HG03135 (cell line): Measurements from ENCODE around the gene CAPN15.

ENCODE experiments used
- ATAC-seq: cut with Tn5 transposase; IDR thresholded peaks from one replicate; pipeline ENCODE4 v1.9.1; 2021; ENCODE audit warnings: mild to moderate bottlenecking, moderate library complexity; ENCODE audit not compliant: unreplicated experiment

CAPN15 gene

GRCh38 chr16:575354-576196 is 48.1 kb downstream of the CAPN15 start:
- ATAC-seq = no peak

DNA sequence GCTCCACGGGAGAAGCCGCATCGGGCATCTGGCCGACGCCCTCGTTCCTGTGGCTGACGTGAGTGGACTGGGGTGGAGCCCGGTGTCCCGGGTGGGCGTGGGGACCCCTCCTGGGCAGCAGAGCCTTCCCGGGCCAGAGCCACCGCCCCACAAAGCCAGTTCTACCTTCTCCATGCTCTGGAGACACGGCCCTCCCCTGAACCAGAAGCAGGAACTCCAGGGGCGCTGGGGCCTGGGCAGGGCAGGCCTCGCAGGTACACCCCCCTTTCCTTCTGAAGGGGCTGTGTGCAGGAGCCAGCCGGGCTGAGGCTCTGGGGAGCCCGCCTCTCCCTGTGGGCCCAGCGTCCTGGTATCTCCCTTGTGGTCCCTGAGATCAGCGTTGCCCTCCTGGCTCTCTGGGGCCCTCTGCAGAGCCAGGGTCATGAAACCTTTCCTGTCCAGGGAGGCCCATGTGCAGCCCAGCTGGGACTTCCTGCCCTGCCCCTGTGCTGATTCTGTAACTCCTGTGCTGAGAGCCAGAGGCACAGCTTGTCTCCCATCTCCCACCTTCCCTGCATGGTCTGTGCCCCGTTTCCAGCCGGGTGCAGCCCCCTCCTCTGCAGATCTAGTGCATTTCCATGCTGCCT is 48.8 kb downstream of the CAPN15 start:
- ATAC-seq = no peak

DNA sequence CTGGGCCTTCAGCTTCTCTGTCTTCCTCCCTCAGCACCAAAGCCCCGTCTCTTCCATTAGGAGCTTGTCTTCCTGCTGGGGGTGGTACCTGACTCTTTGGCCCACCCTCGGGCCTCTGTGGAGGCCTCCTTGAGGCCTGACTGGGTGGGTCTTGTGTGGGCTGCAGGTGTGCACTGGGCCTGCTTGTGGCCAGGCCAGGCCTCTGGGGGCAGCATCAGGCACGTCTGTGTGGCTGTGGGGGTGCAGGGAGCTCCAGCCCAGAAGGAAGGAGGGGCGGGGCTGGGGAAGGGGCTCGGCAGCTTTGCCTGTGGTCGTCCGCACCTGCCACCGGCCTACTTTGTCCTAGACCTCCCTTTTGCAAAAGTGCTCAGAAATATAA is 49.3 kb downstream of the CAPN15 start:
- no peak for ATAC-seq

DNA sequence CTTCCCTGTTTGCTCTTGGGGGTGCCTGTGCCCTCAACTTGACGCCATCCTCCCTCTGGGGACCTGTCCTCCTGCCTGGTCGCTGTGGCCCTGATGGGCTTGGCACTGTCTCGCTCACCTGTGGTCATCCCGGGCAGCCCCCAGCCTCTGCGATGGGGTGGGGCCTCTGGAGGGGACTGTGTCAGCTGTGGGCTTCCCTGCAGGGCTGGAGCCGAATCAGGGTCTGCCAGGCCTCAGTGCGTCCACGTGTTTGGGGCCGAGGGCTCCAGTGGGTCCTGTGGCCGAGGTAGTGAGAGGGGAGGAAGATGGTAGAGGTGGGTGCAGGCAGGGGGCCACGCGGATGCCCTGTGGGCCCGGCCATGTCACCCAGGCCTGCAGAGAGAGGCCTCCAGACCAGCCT is 50.3 kb downstream of the CAPN15 start:
- no peak for ATAC-seq

DNA sequence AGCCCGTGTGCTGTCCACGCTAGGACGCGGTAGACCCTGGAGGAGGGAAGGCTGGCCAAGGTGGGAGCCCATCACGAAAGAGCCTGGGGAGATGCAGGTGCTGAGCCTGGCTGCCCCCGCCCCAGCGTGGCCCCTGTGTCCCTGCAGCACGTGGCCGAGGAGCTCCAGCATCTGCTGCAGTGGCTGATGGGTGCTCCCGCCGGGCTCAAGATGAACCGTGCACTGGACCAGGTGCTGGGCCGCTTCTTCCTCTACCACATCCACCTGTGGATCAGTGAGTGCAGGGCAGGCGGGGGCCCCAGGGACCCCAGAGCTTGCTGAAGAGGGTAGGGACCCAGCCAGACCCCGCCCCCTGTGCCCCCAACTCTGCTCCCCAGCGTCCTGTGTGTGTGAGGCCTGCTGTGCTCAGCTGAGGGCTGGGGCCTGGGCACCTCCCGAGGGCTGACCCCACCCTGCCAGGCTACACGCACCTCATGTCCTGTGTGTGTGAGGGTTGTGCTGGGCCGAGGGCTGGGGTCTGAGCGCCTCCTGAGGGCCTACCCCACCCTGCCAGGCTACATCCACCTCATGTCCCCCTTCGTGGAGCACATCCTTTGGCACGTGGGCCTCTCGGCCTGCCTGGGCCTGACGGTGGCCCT is 50.8 kb downstream of the CAPN15 start:
- no peak for ATAC-seq

GRCh38 chr16:578870-579405 is 51.4 kb downstream of the CAPN15 start:
- ATAC-seq = peak; percentile 46

DNA sequence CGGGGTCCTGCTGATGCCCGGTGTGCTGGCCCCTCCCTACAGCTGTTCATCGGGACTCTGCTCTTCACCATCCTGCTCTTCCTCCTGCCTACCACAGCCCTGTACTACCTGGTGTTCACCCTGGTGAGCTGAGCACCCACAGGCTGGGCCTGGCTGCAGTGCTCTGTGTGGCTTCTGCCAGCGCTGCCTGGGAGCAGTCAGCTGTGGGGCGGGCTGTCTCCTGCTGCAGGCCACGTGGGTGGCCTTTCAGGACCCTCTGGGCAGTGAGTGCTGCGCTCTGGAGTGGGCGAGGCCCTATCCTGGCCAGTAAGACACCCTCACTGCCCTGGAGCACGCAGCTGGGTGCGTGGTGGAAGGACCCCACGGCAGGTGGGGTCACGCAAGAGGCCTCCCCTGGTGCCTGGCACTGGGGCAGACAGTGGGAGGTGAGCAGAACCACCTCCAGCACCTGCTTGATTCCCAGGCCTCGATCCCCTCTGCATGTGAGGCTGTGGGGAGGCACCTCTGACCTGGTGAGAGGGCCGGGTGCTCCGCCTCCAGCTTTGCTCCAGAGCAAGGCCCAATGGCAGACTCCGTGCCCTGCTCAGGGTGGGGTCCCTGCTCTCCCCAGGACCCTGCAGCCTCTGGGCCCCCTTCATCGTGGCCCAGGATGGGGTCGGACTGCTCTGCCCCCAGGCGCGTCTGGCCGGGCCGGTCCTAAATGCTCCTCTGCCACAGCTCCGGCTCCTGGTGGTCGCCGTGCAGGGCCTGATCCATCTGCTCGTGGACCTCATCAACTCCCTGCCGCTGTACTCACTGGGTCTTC is 52.8 kb downstream of the CAPN15 start:
- ATAC-seq = no peak

DNA sequence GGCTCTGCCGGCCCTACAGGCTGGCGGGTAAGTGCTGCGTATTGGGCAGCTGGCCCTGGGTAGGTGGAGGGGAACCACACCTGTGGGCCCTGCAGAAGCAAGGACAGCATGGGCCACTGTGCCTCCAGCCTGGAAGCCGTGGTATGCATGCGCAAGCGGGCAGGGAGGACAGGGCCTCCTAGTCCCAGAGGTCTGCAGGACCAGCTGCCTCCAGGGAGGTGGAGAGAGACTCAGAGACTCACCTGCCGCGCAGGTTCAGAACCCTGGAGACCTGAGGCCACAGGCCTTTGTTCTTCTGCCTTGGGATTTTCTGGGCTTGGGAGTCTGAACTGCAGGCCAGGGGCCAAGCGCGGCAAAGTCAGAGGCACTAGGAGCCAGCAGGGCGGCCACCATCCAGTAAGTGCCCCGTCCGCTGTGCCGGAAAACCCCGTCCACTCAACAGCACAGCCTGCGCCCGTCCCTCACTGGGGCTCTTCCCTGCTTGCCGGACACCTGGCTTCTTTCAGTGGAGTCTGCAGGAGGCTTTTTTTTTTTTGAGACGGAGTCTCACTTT is 53.5 kb downstream of the CAPN15 start:
- no peak for ATAC-seq

DNA sequence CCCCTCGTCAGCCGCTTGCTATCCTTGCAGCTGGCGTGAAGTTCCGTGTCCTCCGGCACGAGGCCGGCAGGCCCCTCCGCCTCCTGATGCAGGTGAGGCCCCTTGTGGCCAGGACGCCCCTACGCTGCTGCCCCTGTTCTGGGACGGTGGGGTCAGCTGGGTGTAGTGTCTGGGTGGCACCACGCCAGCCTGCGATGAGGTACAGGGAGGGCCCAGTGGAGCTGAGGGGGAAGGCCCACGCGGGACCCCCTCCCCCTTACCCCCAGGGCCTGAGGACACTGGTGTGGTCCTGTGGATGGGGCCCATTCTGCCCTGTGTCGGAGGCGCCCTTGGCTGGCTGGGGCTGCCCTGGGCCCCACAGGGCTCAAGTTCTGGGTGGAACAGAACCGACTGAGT is 54.7 kb downstream of the CAPN15 start:
- no peak for ATAC-seq

- ATAC-seq = no peak
Measured at GRCh38 chr16:582614-583331, 55.3 kb downstream of the CAPN15 start.

- ATAC-seq = no peak
Measured at GRCh38 chr16:583470-583814, 55.9 kb downstream of the CAPN15 start.

DNA sequence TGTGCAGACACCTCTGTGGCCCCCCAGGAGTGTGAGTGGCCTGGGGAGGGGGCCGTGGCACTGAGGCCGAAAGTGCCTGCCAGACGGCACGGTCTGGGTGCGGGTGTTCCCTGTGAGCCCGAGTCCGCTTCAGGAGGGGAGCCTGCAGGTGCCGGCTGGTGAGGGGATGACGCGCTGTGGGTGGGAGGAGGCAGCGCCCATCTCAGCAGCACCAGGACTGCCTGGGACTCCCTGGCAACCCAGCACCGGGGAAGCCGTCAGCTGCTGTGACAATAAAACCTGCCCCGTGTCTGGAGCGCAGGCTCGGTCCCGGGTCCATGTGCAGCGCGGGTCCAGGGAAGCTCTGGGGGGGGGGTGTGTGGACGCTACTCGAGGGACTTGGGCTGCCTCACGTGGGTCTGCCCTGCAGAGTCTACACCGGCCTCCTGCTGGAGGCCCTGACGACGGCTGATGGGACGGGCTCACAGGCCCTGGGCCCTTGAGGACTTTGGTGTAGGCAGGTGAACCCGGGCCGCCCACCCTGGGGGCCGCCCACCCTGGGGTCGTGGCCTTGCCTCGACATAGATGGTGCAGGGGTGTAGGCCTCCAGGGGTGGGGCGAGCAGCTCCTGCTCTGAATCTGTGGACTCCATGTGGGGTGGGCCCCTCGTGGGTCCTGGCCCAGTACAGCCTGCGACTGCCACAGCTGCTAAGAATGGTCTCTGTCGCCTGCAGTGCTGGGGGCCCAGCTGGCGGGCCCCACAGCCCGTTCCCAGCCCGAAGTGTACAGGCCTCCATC is 56.5 kb downstream of the CAPN15 start:
- ATAC-seq = no peak

- no peak for ATAC-seq
Measured at GRCh38 chr16:585351-585750, 57.8 kb downstream of the CAPN15 start.

- no peak for ATAC-seq
Measured at GRCh38 chr16:586047-586644, 58.6 kb downstream of the CAPN15 start.

DNA sequence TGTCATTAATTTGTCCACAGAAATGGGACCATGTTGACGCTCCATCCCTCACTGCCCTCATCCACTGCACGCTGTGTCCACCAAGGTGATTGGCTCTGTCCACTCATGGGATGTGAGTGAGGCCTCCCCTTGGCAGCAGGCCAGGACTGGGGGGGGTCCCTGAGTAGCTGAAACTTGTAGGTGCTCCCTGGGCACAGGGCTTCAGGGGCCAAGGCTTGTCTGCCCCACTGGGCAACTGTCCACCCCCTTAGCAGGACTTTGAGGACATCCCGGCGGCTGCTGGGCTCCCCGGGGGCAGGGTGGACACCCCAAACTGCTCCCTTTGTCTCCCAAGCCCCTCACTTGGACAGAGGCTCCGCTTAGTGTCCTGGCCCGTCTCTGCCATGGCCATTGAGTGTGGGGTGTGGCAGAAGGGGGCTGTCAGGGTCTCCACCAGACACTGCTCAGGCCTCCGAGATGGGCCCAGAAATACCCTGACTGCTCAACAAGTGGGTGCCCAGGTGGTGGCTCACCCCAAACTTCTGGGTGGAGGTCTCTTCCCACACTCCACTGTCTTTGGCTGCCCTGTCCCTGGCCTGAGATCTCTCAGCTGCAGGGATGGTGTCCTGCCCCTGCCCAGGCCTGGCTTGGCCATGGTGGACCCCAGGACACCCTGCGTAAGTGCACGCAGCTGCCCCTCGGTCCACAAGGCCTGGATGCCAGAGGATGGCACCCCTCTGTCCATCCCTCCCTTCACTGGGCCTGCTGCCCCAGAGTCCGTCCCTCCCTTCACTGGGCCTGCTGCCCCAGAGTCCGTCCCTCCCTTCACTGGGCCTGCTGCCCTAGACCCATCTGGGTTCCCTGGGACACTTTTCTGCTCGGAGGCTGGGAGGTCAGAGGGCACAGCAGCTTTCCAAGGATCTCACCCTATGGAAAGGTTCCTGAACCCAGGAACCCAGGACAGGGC is 59.4 kb downstream of the CAPN15 start:
- no peak for ATAC-seq

- ATAC-seq = peak; percentile 21
Measured at GRCh38 chr16:588639-588888, 61.1 kb downstream of the CAPN15 start.

GRCh38 chr16:588889-589657 is 61.6 kb downstream of the CAPN15 start:
- ATAC-seq = peak; percentile 72
